GM23248 (cell line): Measurements from ENCODE around the gene TNFRSF12A.

Experiments used
- EZH2 ChIP-seq: fragments of 200-600 bp; sonication (generic); IDR thresholded peaks from 2 replicates; pipeline ENCODE4 v1.6.1; 2018; ENCODE audit warnings: antibody characterized with exemption, mild to moderate bottlenecking; ENCODE audit not compliant: insufficient read depth, poor library complexity, severe bottlenecking
- EZH2phosphoT487 ChIP-seq: fragments of 200-600 bp; sonication (generic); IDR thresholded peaks from 2 replicates; pipeline ENCODE4 v1.6.1; 2018; ENCODE audit warnings: antibody characterized with exemption, moderate library complexity, mild to moderate bottlenecking, low read depth; ENCODE audit not compliant: insufficient read depth

DNA sequence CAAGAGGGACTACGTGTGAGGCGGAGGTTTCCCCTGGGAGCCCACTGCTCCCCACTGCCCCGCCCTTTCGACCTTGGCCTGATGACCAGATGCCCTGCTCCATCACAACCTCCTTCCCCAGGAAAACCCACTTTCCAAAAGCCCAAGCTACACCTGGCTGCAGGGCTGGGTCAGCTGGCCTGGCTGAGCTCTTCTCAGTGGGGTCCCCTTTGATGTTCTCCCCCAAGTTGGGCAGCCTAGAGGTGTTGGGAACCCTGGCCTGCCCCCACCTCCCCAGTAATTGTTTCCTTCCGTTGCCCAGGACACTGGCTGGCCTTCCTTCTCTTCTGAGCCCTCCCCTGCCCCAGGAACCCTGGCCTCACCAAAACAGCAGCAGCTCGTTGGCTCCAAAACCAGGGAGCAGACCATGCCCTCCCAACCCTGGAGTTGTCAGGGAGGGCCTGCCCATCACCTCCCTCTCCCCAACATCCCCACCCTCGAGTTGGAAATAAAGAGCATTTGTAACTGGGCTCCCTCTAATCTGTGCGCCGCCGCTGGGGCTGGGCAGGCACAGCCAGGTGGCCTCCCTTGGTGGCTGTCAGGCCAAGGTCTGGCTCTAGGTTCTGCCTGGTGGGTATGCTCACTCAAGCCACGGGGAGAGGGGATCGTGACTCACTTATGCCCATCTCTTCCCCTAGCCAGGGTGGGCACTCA is 6.0 kb upstream of the TNFRSF12A start:
- TF ChIP-seq EZH2, result no peak
- no peak for TF ChIP-seq EZH2phosphoT487
